Gastroesophageal sphincter (tissue), 4 donors: ENCODE data around the gene CNTNAP4. TPM values are rescaled to one million over a fixed set of nuclear protein-coding genes. Genes with fewer than 3 reads are reported as not detected.

ENCODE experiments used
- ATAC-seq: fragments of 150-250 bp; one replicate; pipeline ENCODE4 v1.9.1; 2016; ENCODE audit warnings: mild to moderate bottlenecking, moderate library complexity
- H3K27ac ChIP-seq, 4 donors: fragments of 200-600 bp; sonication (generic) in 3 of 4; 1 replicate in 3 of 4; 2 replicates in 1 of 4; pipeline ENCODE4 v1.5.1; 2016 to 2019
- H3K27me3 ChIP-seq: fragments of 200-600 bp; sonication (generic); one replicate; pipeline ENCODE4 v1.5.1; 2019
- H3K36me3 ChIP-seq, 2 donors: fragments of 200-600 bp; sonication (generic); one replicate each; pipeline ENCODE4 v1.5.1; 2019; ENCODE audit warnings: control low read depth in 1 of 2
- H3K4me1 ChIP-seq, 3 donors: fragments of 200-600 bp; sonication (generic); 1 replicate in 2 of 3; 2 replicates in 1 of 3; pipeline ENCODE4 v1.5.1; 2016 to 2019; ENCODE audit warnings: control low read depth in 2 of 3
- H3K4me3 ChIP-seq, 2 donors: fragments of 200-600 bp; sonication (generic); one replicate each; pipeline ENCODE4 v1.5.1; 2019; ENCODE audit warnings: mild to moderate bottlenecking in 1 of 2, moderate library complexity in 1 of 2
- H3K9me3 ChIP-seq, 3 donors: fragments of 200-600 bp; sonication (generic); one replicate each; pipeline ENCODE4 v1.5.1; 2017 to 2019; ENCODE audit warnings: control low read depth in 2 of 3
- EP300 ChIP-seq: sonication (generic); formaldehyde crosslinking; IDR thresholded peaks from one replicate; pipeline ENCODE4 v1.6.1; 2017; ENCODE audit warnings: antibody characterized with exemption, mild to moderate bottlenecking
- POLR2A ChIP-seq, 2 donors: fragments of 450-650 bp; IDR thresholded peaks; one replicate each; pipeline ENCODE4 v1.6.1; 2017; ENCODE audit warnings: antibody characterized with exemption in 2 of 2, mild to moderate bottlenecking in 2 of 2, moderate library complexity in 1 of 2
- POLR2AphosphoS5 ChIP-seq: sonication (generic); formaldehyde crosslinking; IDR thresholded peaks from one replicate; pipeline ENCODE4 v1.6.1; 2017; ENCODE audit warnings: antibody characterized with exemption
- WGBS, 2 donors: methylation state at CpG; one replicate each; pipeline ENCODE4 v1.1.5; 2018; ENCODE audit warnings: low coverage in 1 of 2; 5-methylcytosine and 5-hydroxymethylcytosine counted together
- total RNA-seq, 4 donors: library from RNA; depleted of rRNA; stranded (reverse); fragments of >200 nt; gene quantifications; one replicate each; pipeline ENCODE4 v1.1.0, GENCODE V29; 2016
- TF ChIP-seq, protein P1 (sequence below), 4 experiments: fragments of 200-600 bp in 2 of 4; fragments of 450-650 bp in 2 of 4; sonication (generic) in 1 of 4; IDR thresholded peaks; one replicate each; pipeline ENCODE4 v1.5.1; 2017 to 2019; ENCODE audit warnings: antibody characterized with exemption in 4 of 4, mild to moderate bottlenecking in 2 of 4, moderate library complexity in 2 of 4

The CNTNAP4 gene
- total RNA-seq, 4 donors from 2014 or later, result 0.13 to 0.94 (median 0.46) TPM

DNA sequence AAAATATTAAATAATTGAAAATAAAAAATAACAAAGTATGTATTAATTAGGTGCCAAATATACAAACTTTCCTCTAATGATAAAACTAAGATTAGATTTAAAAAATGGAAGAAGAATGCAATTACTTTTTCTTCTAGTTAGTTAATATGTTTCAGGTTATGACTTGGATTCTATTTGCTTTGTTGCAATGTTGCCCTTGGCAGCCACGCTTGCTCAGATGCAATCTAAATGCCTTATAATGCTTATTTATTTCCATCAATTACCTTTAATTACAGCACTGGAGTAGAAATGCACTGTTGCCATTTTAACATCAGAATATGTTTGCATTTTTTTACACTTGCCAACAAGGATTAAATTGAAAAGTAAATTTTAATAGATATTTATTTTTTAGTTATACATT is 263.9 kb downstream of the CNTNAP4 start:
- 83 to 86% methylated on average over 1 of the region's 1 CpG for WGBS, 2 donors
- no peak for TF ChIP-seq EP300
- TF ChIP-seq, protein P1, sequence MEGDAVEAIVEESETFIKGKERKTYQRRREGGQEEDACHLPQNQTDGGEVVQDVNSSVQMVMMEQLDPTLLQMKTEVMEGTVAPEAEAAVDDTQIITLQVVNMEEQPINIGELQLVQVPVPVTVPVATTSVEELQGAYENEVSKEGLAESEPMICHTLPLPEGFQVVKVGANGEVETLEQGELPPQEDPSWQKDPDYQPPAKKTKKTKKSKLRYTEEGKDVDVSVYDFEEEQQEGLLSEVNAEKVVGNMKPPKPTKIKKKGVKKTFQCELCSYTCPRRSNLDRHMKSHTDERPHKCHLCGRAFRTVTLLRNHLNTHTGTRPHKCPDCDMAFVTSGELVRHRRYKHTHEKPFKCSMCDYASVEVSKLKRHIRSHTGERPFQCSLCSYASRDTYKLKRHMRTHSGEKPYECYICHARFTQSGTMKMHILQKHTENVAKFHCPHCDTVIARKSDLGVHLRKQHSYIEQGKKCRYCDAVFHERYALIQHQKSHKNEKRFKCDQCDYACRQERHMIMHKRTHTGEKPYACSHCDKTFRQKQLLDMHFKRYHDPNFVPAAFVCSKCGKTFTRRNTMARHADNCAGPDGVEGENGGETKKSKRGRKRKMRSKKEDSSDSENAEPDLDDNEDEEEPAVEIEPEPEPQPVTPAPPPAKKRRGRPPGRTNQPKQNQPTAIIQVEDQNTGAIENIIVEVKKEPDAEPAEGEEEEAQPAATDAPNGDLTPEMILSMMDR (IDR thresholded peaks at IDR 0.05), result no peak
- no peak for TF ChIP-seq POLR2A (IDR thresholded peaks at IDR 0.05)
- TF ChIP-seq POLR2AphosphoS5, result no peak
- Histone ChIP-seq H3K4me1 (no peaks in the 10 kb centered on the region), H3K27me3 (no peaks in the 10 kb centered on the region), H3K36me3 (no peaks in the 10 kb centered on the region), H3K9me3 (no peaks in the 10 kb centered on the region), H3K27ac (no peak overlapping the region), H3K4me3 (no peak overlapping the region)
- no peak for ATAC-seq

DNA sequence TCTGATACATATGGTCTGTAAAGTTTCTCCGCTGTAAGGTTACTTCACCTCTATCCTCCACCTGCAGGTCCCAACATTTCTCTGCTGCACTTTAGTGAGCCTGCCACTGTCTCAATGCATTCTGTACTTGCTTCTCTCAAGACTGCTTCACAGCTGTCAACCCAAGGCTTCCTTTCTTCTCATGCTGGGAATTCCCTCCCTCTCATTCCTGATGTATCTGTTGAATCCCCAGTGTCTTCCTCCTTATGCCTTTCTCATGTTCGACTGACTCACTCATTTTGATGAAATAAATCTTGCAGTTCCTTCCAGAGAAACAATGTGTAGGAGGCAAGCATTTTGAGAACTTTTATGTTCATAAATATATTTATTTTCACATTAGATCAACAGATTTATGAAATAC is 288.3 kb downstream of the CNTNAP4 start:
- Histone ChIP-seq H3K4me3 (no peak overlapping the region), H3K9me3 (no peaks in the 10 kb centered on the region), H3K4me1 (no peaks in the 10 kb centered on the region), H3K27me3 (no peaks in the 10 kb centered on the region), H3K36me3 (no peaks in the 10 kb centered on the region), H3K27ac (no peak overlapping the region)
- TF ChIP-seq POLR2A (IDR thresholded peaks at IDR 0.05), result no peak
- TF ChIP-seq EP300, result no peak
- TF ChIP-seq, protein P1 (IDR thresholded peaks at IDR 0.05), result no peak
- no peak for TF ChIP-seq POLR2AphosphoS5
- ATAC-seq, result no peak
- WGBS, 2 donors, result 79 to 93% methylated on average over 1 to 2 of the region's 2 CpGs

- Histone ChIP-seq H3K27ac (no peak overlapping the region), H3K27me3 (no peaks in the 10 kb centered on the region), H3K9me3 (no peaks in the 10 kb centered on the region), H3K36me3 (no peaks in the 10 kb centered on the region), H3K4me1 (no peaks in the 10 kb centered on the region), H3K4me3 (no peak overlapping the region)
- no peak for TF ChIP-seq POLR2AphosphoS5
- no peak for ATAC-seq
- 58 to 76% methylated on average over 3 of the region's 3 CpGs for WGBS, 2 donors
Observed at GRCh38 chr16:76571755-76572154, 294.6 kb downstream of the CNTNAP4 start.

- no peaks in the 10 kb centered on the region for H3K36me3 ChIP-seq
- H3K27ac ChIP-seq, result no peak overlapping the region
- H3K4me3 ChIP-seq, result no peak overlapping the region
- no peaks in the 10 kb centered on the region for H3K4me1 ChIP-seq
- no peaks in the 10 kb centered on the region for H3K9me3 ChIP-seq
- no peak for ATAC-seq
- TF ChIP-seq POLR2AphosphoS5 (no peak), POLR2A (IDR thresholded peaks at IDR 0.05) (no peak), EP300 (no peak)
- TF ChIP-seq, protein P1 (IDR thresholded peaks at IDR 0.05), result no peak
- 70% methylated on average over 2 of the region's 2 CpGs; no CpG with 5 or more reads in 1 of the 2 donors for WGBS, 2 donors
- no peaks in the 10 kb centered on the region for H3K27me3 ChIP-seq
Observed at GRCh38 chr16:76573281-76573680, 296.1 kb downstream of the CNTNAP4 start.

GRCh38 chr16:76574651-76575050 is 297.4 kb downstream of the CNTNAP4 start:
- WGBS, 2 donors, result 62% methylated on average over 2 of the region's 2 CpGs; no CpG with 5 or more reads in 1 of the 2 donors
- no peak overlapping the region for H3K27ac ChIP-seq
- no peak for ATAC-seq
- H3K4me1 ChIP-seq, result no peaks in the 10 kb centered on the region
- no peaks in the 10 kb centered on the region for H3K27me3 ChIP-seq
- TF ChIP-seq POLR2A (IDR thresholded peaks at IDR 0.05) (no peak), EP300 (no peak), POLR2AphosphoS5 (no peak)
- TF ChIP-seq, protein P1 (IDR thresholded peaks at IDR 0.05), result no peak
- H3K9me3 ChIP-seq, result no peaks in the 10 kb centered on the region
- H3K4me3 ChIP-seq, result no peak overlapping the region
- no peaks in the 10 kb centered on the region for H3K36me3 ChIP-seq
